OCI-LY1 (cell line): Measurements from ENCODE around the gene NOTCH4.

Experiments used
- CTCF ChIP-seq: fragments of 200-600 bp; sonication (generic), shearing (Covaris generic); IDR thresholded peaks from 2 replicates; pipeline ENCODE4 v1.5.1; 2017; ENCODE audit warnings: mild to moderate bottlenecking, antibody characterized with exemption, low read length, moderate library complexity, mixed read lengths
- EZH2 ChIP-seq: fragments of 200-600 bp; sonication (generic), shearing (Covaris generic); IDR thresholded peaks from 2 replicates; pipeline ENCODE4 v1.8.0; 2017; ENCODE audit warnings: borderline replicate concordance, mixed run types, mild to moderate bottlenecking, antibody characterized with exemption, low read length, moderate library complexity, mixed read lengths

- no peak for TF ChIP-seq CTCF
- TF ChIP-seq EZH2, result no peak
Measured at GRCh38 chr6:32170294-32170693, 53.6 kb downstream of the NOTCH4 start.
